HL-60 (cell line): ENCODE results near the gene FLRT2.

Experiments used
- DNase-seq, 2 experiments: peaks; one replicate each; pipeline ENCODE4 v3.0.0-alpha.2; 2010 to 2020; ENCODE audit warnings: low read depth in 1 of 2, low spot score in 1 of 2
- H3K27ac ChIP-seq: fragments of 250-450 bp; sonication (Bioruptor Pico); replicated peaks from 2 replicates; pipeline ENCODE4 v1.5.1; 2020; ENCODE audit warnings: mild to moderate bottlenecking, moderate library complexity
- H3K27me3 ChIP-seq: fragments of 250-450 bp; sonication (Bioruptor Pico); 2 replicates; pipeline ENCODE4 v1.5.1; 2021; ENCODE audit warnings: mild to moderate bottlenecking, moderate library complexity; ENCODE audit not compliant: insufficient read depth, poor library complexity, severe bottlenecking
- H3K4me3 ChIP-seq: replicated peaks from 2 replicates; pipeline ENCODE4 v1.5.1; 2011; ENCODE audit warnings: mild to moderate bottlenecking, control low read depth, low read length; ENCODE audit not compliant: insufficient read depth
- GABPA ChIP-seq: IDR thresholded peaks from 2 replicates; pipeline ENCODE4 v1.6.1; 2012; ENCODE audit warnings: low read depth
- POLR2AphosphoS5 ChIP-seq: IDR thresholded peaks from 2 replicates; pipeline ENCODE4 v1.6.1; 2012; ENCODE audit warnings: low read depth
- SPI1 ChIP-seq: IDR thresholded peaks from 2 replicates; pipeline ENCODE4 v1.6.1; 2012; ENCODE audit warnings: low read depth, mild to moderate bottlenecking, borderline replicate concordance
- TF ChIP-seq, protein P1 (sequence below): IDR thresholded peaks from 2 replicates; pipeline ENCODE4 v1.6.1; 2012; ENCODE audit warnings: low read depth; ENCODE audit not compliant: insufficient replicate concordance
- TF ChIP-seq, protein P2 (sequence below): IDR thresholded peaks from one replicate; pipeline ENCODE4 v1.5.1; 2011; ENCODE audit warnings: low read length, control low read depth, inconsistent platforms; ENCODE audit not compliant: insufficient read depth

FLRT2 gene

GRCh38 chr14:85516239-85517113 lies 13.5 kb upstream of the FLRT2 start:
- no peak overlapping the region for H3K4me3 ChIP-seq
- H3K27me3 ChIP-seq: no peaks in the 10 kb centered on the region
- TF ChIP-seq POLR2AphosphoS5 (no peak), GABPA (no peak), SPI1 (no peak)
- TF ChIP-seq, protein P1, sequence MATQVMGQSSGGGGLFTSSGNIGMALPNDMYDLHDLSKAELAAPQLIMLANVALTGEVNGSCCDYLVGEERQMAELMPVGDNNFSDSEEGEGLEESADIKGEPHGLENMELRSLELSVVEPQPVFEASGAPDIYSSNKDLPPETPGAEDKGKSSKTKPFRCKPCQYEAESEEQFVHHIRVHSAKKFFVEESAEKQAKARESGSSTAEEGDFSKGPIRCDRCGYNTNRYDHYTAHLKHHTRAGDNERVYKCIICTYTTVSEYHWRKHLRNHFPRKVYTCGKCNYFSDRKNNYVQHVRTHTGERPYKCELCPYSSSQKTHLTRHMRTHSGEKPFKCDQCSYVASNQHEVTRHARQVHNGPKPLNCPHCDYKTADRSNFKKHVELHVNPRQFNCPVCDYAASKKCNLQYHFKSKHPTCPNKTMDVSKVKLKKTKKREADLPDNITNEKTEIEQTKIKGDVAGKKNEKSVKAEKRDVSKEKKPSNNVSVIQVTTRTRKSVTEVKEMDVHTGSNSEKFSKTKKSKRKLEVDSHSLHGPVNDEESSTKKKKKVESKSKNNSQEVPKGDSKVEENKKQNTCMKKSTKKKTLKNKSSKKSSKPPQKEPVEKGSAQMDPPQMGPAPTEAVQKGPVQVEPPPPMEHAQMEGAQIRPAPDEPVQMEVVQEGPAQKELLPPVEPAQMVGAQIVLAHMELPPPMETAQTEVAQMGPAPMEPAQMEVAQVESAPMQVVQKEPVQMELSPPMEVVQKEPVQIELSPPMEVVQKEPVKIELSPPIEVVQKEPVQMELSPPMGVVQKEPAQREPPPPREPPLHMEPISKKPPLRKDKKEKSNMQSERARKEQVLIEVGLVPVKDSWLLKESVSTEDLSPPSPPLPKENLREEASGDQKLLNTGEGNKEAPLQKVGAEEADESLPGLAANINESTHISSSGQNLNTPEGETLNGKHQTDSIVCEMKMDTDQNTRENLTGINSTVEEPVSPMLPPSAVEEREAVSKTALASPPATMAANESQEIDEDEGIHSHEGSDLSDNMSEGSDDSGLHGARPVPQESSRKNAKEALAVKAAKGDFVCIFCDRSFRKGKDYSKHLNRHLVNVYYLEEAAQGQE: no peak
- TF ChIP-seq, protein P2, sequence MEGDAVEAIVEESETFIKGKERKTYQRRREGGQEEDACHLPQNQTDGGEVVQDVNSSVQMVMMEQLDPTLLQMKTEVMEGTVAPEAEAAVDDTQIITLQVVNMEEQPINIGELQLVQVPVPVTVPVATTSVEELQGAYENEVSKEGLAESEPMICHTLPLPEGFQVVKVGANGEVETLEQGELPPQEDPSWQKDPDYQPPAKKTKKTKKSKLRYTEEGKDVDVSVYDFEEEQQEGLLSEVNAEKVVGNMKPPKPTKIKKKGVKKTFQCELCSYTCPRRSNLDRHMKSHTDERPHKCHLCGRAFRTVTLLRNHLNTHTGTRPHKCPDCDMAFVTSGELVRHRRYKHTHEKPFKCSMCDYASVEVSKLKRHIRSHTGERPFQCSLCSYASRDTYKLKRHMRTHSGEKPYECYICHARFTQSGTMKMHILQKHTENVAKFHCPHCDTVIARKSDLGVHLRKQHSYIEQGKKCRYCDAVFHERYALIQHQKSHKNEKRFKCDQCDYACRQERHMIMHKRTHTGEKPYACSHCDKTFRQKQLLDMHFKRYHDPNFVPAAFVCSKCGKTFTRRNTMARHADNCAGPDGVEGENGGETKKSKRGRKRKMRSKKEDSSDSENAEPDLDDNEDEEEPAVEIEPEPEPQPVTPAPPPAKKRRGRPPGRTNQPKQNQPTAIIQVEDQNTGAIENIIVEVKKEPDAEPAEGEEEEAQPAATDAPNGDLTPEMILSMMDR: no peak
- H3K27ac ChIP-seq: no peak overlapping the region
- DNase-seq: no peak

DNA sequence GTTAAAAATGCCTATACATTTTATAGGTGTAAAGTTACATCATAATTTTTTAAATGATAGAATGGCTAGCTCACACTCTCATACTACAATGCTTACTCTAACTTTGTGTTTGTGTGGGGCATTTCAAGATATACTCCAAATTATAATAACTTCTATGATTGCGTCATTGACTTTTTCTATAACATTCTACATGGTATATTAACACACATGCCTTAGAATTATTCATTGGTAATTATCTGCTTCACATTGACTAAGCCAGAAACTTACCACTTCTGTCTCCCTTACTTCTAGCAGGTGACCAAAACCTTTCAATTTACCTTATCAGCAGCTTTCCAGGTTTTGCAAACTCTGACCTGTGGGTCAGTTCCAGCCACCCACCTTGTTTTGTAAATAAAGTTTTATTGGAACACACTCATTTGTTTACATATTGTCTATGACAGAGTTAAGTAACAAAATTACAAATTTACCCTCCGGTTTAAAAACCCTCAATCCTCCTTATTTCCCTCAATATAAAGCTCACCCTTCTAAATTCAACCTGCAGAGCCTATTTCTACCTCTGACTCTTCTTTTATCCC lies 12.7 kb upstream of the FLRT2 start:
- Histone ChIP-seq H3K27me3 (no peaks in the 10 kb centered on the region), H3K4me3 (no peak overlapping the region), H3K27ac (no peak overlapping the region)
- DNase-seq: no peak
- no peak for TF ChIP-seq POLR2AphosphoS5
- TF ChIP-seq, protein P2: no peak
- no peak for TF ChIP-seq SPI1
- no peak for TF ChIP-seq GABPA
- TF ChIP-seq, protein P1: no peak

- TF ChIP-seq, protein P1: no peak
- TF ChIP-seq GABPA: no peak
- no peak for TF ChIP-seq SPI1
- no peak for TF ChIP-seq POLR2AphosphoS5
- TF ChIP-seq, protein P2: no peak
- H3K4me3 ChIP-seq: no peak overlapping the region
- H3K27ac ChIP-seq: no peak overlapping the region
- no peak for DNase-seq
- no peaks in the 10 kb centered on the region for H3K27me3 ChIP-seq
Measured at GRCh38 chr14:85519661-85520305, 10.2 kb upstream of the FLRT2 start.
